Neural cell (in vitro differentiated cells): ENCODE measurements around the gene ZNF618. TPM values are rescaled to one million over a fixed set of nuclear protein-coding genes. Genes with fewer than 3 reads are reported as not detected.

Experiments used
- H2AFZ ChIP-seq: fragments of 200-600, 300-800 bp; sonication (generic), shearing (Covaris generic); 2 replicates; pipeline ENCODE4 v1.6.0; 2014; ENCODE audit warnings: low read depth, mild to moderate bottlenecking, antibody characterized with exemption, low read length, moderate library complexity
- H3F3A ChIP-seq: fragments of 200-600 bp; shearing (Covaris generic); 2 replicates; pipeline ENCODE4 v1.6.1; 2016; ENCODE audit warnings: mild to moderate bottlenecking, moderate library complexity, mixed read lengths, antibody characterized with exemption, low read length; ENCODE audit not compliant: insufficient read depth, poor library complexity, severe bottlenecking
- H3K27ac ChIP-seq: fragments of 200-600, 300-800 bp; sonication (generic), shearing (Covaris generic); 2 replicates; pipeline ENCODE4 v1.5.1; 2014; ENCODE audit warnings: mild to moderate bottlenecking, low read length, moderate library complexity
- H3K27me3 ChIP-seq: fragments of 300-800, 200-600 bp; sonication (generic), shearing (Covaris generic); 2 replicates; pipeline ENCODE4 v1.6.0; 2014; ENCODE audit warnings: mild to moderate bottlenecking, low read depth, low read length, moderate library complexity; ENCODE audit not compliant: insufficient read depth
- H3K36me3 ChIP-seq: fragments of 300-800, 200-600 bp; sonication (generic), shearing (Covaris generic); 2 replicates; pipeline ENCODE4 v1.5.1; 2014; ENCODE audit warnings: mild to moderate bottlenecking, antibody characterized with exemption, low read length, moderate library complexity; ENCODE audit not compliant: insufficient read depth
- H3K4me2 ChIP-seq: fragments of 300-800, 200-600 bp; sonication (generic), shearing (Covaris generic); 2 replicates; pipeline ENCODE4 v1.6.0; 2014; ENCODE audit warnings: mild to moderate bottlenecking, low read length
- H3K4me3 ChIP-seq: fragments of 300-800, 200-600 bp; sonication (generic), shearing (Covaris generic); 2 replicates; pipeline ENCODE4 v1.5.1; 2014; ENCODE audit warnings: mild to moderate bottlenecking, low read length, moderate library complexity
- H3K79me2 ChIP-seq: fragments of 200-600 bp; shearing (Covaris generic); replicated peaks from 2 replicates; pipeline ENCODE4 v1.6.0; 2014; ENCODE audit warnings: mild to moderate bottlenecking, low read length, moderate library complexity; ENCODE audit not compliant: insufficient read depth
- H3K9ac ChIP-seq: fragments of 300-800, 200-600 bp; sonication (generic), shearing (Covaris generic); 2 replicates; pipeline ENCODE4 v1.6.1; 2016; ENCODE audit warnings: mild to moderate bottlenecking, low read length, mixed read lengths
- H3K9me2 ChIP-seq: fragments of 200-600 bp; shearing (Covaris generic); 2 replicates; pipeline ENCODE4 v1.6.1; 2016; ENCODE audit warnings: mild to moderate bottlenecking, low read length, mixed read lengths; ENCODE audit not compliant: insufficient read depth
- H3K9me3 ChIP-seq: fragments of 200-600, 300-800 bp; sonication (generic), shearing (Covaris generic); 2 replicates; pipeline ENCODE4 v1.6.1; 2016; ENCODE audit warnings: mild to moderate bottlenecking, mixed run types, low read length, moderate library complexity, mixed read lengths
- H4K20me1 ChIP-seq: fragments of 200-600 bp; shearing (Covaris generic); 2 replicates; pipeline ENCODE4 v1.6.1; 2016; ENCODE audit warnings: mild to moderate bottlenecking, mixed run types; ENCODE audit not compliant: insufficient read depth
- EP300 ChIP-seq: fragments of 450-650 bp; conservative IDR thresholded peaks from 2 replicates; pipeline ENCODE4 v1.6.1; 2014; ENCODE audit warnings: antibody characterized with exemption, mild to moderate bottlenecking, moderate library complexity; ENCODE audit not compliant: poor library complexity, severe bottlenecking
- EZH2 ChIP-seq: fragments of 200-600, 300-800 bp; shearing (Covaris generic), sonication (generic); IDR thresholded peaks from 2 replicates; pipeline ENCODE4 v1.6.1; 2014; ENCODE audit warnings: antibody characterized with exemption, low read length, borderline replicate concordance, mild to moderate bottlenecking; ENCODE audit not compliant: insufficient read depth, poor library complexity, severe bottlenecking
- MXI1 ChIP-seq: fragments of 450-650 bp; conservative IDR thresholded peaks from 2 replicates; pipeline ENCODE4 v1.6.1; 2014; ENCODE audit warnings: antibody characterized with exemption, mild to moderate bottlenecking; ENCODE audit not compliant: poor library complexity, severe bottlenecking
- POLR2AphosphoS5 ChIP-seq: IDR thresholded peaks from 2 replicates; pipeline ENCODE4 v1.6.1; 2012
- RAD21 ChIP-seq: fragments of 450-650 bp; conservative IDR thresholded peaks from 2 replicates; pipeline ENCODE4 v1.6.1; 2014; ENCODE audit warnings: antibody characterized with exemption, mild to moderate bottlenecking, moderate library complexity
- SMC3 ChIP-seq: fragments of 450-650 bp; conservative IDR thresholded peaks from 2 replicates; pipeline ENCODE4 v1.6.1; 2014; ENCODE audit warnings: antibody characterized with exemption, mild to moderate bottlenecking, moderate library complexity; ENCODE audit not compliant: poor library complexity
- TAF1 ChIP-seq: IDR thresholded peaks from 2 replicates; pipeline ENCODE4 v1.6.1; 2012; ENCODE audit warnings: low read depth
- polyA plus RNA-seq: library from polyadenylated mRNA; depleted of rRNA; stranded (reverse); fragments of >200 nt; gene quantifications from 2 replicates; pipeline ENCODE4 v1.2.3, GENCODE V29; 2014
- TF ChIP-seq, protein P1 (sequence below): IDR thresholded peaks from 2 replicates; pipeline ENCODE4 v1.6.1; 2012; ENCODE audit warnings: borderline replicate concordance
- TF ChIP-seq, protein P2 (sequence below): fragments of 450-650 bp; IDR thresholded peaks from 2 replicates; pipeline ENCODE4 v1.5.1; 2014; ENCODE audit warnings: antibody characterized with exemption, mild to moderate bottlenecking, moderate library complexity; ENCODE audit not compliant: poor library complexity, severe bottlenecking

The ZNF618 gene
- polyA plus RNA-seq, 1 donor from 2014 or later: 7.1 TPM

DNA sequence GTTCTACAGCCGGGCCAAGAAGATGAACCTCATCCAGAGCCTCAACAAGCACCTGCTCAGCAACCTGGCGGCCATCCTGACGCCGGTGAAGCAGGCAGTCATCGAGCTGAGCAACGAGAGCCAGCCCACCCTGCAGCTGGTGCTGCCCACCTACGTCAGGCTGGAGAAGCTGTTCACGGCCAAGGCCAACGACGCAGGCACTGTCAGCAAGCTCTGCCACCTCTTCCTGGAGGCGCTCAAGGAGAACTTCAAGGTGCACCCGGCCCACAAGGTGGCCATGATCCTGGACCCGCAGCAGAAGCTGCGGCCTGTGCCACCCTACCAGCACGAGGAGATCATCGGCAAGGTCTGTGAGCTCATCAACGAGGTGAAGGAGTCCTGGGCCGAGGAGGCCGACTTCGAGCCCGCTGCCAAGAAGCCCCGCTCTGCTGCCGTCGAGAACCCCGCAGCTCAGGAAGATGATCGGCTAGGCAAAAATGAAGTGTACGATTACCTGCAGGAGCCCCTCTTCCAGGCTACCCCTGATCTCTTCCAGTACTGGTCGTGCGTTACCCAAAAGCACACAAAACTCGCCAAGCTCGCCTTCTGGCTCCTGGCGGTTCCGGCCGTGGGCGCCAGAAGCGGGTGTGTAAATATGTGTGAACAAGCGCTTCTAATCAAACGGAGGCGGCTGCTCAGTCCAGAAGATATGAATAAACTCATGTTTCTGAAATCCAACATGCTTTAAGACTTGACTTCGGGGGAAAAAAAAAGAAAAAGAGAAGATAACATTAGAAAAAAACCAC, 173.5 kb downstream of the ZNF618 start:
- no peaks in the 10 kb centered on the region for H3K9me3 ChIP-seq
- no peaks in the 10 kb centered on the region for H3K79me2 ChIP-seq
- no peaks in the 10 kb centered on the region for H4K20me1 ChIP-seq
- no peak overlapping the region for H3K4me3 ChIP-seq
- H3F3A ChIP-seq: no peaks in the 10 kb centered on the region
- H3K27ac ChIP-seq: no peak overlapping the region
- no peaks in the 10 kb centered on the region for H3K9me2 ChIP-seq
- peaks cover 16% of the 10 kb centered on the region for H3K36me3 ChIP-seq
- no peaks in the 10 kb centered on the region for H3K27me3 ChIP-seq
- no peak overlapping the region for H3K4me2 ChIP-seq
- H2AFZ ChIP-seq: no peak overlapping the region
- TF ChIP-seq EZH2 (no peak), MXI1 (no peak), EP300 (no peak), SMC3 (no peak), TAF1 (no peak), RAD21 (no peak), POLR2AphosphoS5 (no peak)
- TF ChIP-seq, protein P1, sequence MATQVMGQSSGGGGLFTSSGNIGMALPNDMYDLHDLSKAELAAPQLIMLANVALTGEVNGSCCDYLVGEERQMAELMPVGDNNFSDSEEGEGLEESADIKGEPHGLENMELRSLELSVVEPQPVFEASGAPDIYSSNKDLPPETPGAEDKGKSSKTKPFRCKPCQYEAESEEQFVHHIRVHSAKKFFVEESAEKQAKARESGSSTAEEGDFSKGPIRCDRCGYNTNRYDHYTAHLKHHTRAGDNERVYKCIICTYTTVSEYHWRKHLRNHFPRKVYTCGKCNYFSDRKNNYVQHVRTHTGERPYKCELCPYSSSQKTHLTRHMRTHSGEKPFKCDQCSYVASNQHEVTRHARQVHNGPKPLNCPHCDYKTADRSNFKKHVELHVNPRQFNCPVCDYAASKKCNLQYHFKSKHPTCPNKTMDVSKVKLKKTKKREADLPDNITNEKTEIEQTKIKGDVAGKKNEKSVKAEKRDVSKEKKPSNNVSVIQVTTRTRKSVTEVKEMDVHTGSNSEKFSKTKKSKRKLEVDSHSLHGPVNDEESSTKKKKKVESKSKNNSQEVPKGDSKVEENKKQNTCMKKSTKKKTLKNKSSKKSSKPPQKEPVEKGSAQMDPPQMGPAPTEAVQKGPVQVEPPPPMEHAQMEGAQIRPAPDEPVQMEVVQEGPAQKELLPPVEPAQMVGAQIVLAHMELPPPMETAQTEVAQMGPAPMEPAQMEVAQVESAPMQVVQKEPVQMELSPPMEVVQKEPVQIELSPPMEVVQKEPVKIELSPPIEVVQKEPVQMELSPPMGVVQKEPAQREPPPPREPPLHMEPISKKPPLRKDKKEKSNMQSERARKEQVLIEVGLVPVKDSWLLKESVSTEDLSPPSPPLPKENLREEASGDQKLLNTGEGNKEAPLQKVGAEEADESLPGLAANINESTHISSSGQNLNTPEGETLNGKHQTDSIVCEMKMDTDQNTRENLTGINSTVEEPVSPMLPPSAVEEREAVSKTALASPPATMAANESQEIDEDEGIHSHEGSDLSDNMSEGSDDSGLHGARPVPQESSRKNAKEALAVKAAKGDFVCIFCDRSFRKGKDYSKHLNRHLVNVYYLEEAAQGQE: no peak
- TF ChIP-seq, protein P2, sequence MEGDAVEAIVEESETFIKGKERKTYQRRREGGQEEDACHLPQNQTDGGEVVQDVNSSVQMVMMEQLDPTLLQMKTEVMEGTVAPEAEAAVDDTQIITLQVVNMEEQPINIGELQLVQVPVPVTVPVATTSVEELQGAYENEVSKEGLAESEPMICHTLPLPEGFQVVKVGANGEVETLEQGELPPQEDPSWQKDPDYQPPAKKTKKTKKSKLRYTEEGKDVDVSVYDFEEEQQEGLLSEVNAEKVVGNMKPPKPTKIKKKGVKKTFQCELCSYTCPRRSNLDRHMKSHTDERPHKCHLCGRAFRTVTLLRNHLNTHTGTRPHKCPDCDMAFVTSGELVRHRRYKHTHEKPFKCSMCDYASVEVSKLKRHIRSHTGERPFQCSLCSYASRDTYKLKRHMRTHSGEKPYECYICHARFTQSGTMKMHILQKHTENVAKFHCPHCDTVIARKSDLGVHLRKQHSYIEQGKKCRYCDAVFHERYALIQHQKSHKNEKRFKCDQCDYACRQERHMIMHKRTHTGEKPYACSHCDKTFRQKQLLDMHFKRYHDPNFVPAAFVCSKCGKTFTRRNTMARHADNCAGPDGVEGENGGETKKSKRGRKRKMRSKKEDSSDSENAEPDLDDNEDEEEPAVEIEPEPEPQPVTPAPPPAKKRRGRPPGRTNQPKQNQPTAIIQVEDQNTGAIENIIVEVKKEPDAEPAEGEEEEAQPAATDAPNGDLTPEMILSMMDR: no peak
- no peak overlapping the region for H3K9ac ChIP-seq

DNA sequence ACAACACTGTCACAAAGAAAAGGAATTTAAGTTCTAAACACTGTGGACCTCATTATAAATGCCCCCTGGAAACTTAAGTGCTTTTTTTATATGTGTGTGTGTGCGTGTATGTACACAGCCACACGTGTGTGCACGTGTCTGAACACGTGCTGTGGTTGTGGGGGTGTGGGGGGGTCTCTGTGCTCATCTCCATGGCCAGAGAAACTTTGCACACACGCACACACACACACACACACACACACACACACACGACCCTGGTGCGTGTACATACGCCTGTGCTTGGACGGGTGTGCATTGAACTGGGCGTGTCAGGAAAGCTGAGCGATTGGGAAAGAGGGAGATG, 174.1 kb downstream of the ZNF618 start:
- Histone ChIP-seq H4K20me1 (no peaks in the 10 kb centered on the region), H3K4me3 (no peak overlapping the region), H3K9ac (no peak overlapping the region), H3K79me2 (no peaks in the 10 kb centered on the region), H3K27me3 (no peaks in the 10 kb centered on the region), H3F3A (no peaks in the 10 kb centered on the region), H3K9me3 (no peaks in the 10 kb centered on the region), H3K9me2 (no peaks in the 10 kb centered on the region), H3K36me3 (peaks cover 16% of the 10 kb centered on the region), H2AFZ (no peak overlapping the region), H3K4me2 (no peak overlapping the region), H3K27ac (no peak overlapping the region)
- TF ChIP-seq SMC3: no peak
- TF ChIP-seq, protein P2: no peak
- TF ChIP-seq MXI1: no peak
- no peak for TF ChIP-seq EP300
- no peak for TF ChIP-seq RAD21
- no peak for TF ChIP-seq EZH2
- TF ChIP-seq, protein P1: no peak
- TF ChIP-seq POLR2AphosphoS5: no peak
- TF ChIP-seq TAF1: no peak
